ENCODE measurements around the gene CPVL. TPM values are rescaled to one million over a fixed set of nuclear protein-coding genes. Genes with fewer than 3 reads are reported as not detected.

Gene CPVL
- polyA plus RNA-seq, 3 donors from 2014 or later: 4.3 to 60.4 (median 35.4) TPM

GRCh38 chr7:29173458-29173857, 27.1 kb upstream of the CPVL start:
- Mint-ChIP-seq H3K4me1 (peaks cover 5 to 8% of the 10 kb centered on the region in 2 donors), H3K27ac (no peak overlapping the region), H3K27me3 (ENCODE audit: low read depth in 3 of 3) (peaks cover 0 to 7% (median 4%) of the 10 kb centered on the region in 3 donors), H3K36me3 (no peaks in the 10 kb centered on the region), H3K4me3 (no peak overlapping the region), H3K9me3 (no peaks in the 10 kb centered on the region)
- no peak for DNase-seq

GRCh38 chr7:29170781-29171180, 24.4 kb upstream of the CPVL start:
- Mint-ChIP-seq H3K36me3 (peaks cover 0 to 2% (median 0%) of the 10 kb centered on the region in 3 donors), H3K27me3 (ENCODE audit: low read depth in 3 of 3) (peaks cover 0 to 6% (median 3%) of the 10 kb centered on the region in 3 donors), H3K4me1 (no peaks in the 10 kb centered on the region), H3K4me3 (no peak overlapping the region), H3K9me3 (peaks cover 0 to 9% (median 4%) of the 10 kb centered on the region in 6 donors), H3K27ac (no peak overlapping the region)
- no peak for DNase-seq

- no peak for DNase-seq
- Mint-ChIP-seq H3K4me3 (no peak overlapping the region), H3K36me3 (peaks cover 0 to 5% (median 0%) of the 10 kb centered on the region in 3 donors), H3K9me3 (peaks cover 0 to 13% (median 6%) of the 10 kb centered on the region in 6 donors), H3K4me1 (no peaks in the 10 kb centered on the region), H3K27ac (no peak overlapping the region), H3K27me3 (ENCODE audit: low read depth in 3 of 3) (peaks cover 3 to 10% (median 4%) of the 10 kb centered on the region in 3 donors)
These were observed 21.4 kb upstream of the CPVL start for GRCh38 chr7:29167721-29168120.

GRCh38 chr7:29163854-29164253, 17.5 kb upstream of the CPVL start:
- Mint-ChIP-seq H3K4me3 (no peak overlapping the region), H3K9me3 (peaks cover 0 to 13% (median 6%) of the 10 kb centered on the region in 6 donors), H3K4me1 (no peaks in the 10 kb centered on the region), H3K27ac (no peak overlapping the region), H3K27me3 (ENCODE audit: low read depth in 3 of 3) (peaks cover 6 to 12% (median 7%) of the 10 kb centered on the region in 3 donors), H3K36me3 (peaks cover 0 to 5% (median 0%) of the 10 kb centered on the region in 3 donors)
- DNase-seq: no peak

GRCh38 chr7:29162577-29162976, 16.2 kb upstream of the CPVL start:
- Mint-ChIP-seq H3K4me1 (peaks cover under 1 to 1% of the 10 kb centered on the region in 2 donors), H3K4me3 (no peak overlapping the region), H3K27ac (no peak overlapping the region), H3K27me3 (ENCODE audit: low read depth in 3 of 3) (peaks cover 6 to 12% (median 7%) of the 10 kb centered on the region in 3 donors), H3K36me3 (peaks cover 0 to 5% (median 0%) of the 10 kb centered on the region in 3 donors), H3K9me3 (peaks cover 0 to 13% (median 6%) of the 10 kb centered on the region in 6 donors)
- DNase-seq: no peak

GRCh38 chr7:29161231-29161630, 14.9 kb upstream of the CPVL start:
- DNase-seq: no peak
- peaks cover 0 to 8% (median 5%) of the 10 kb centered on the region in 6 donors for H3K9me3 Mint-ChIP-seq
- H3K27ac Mint-ChIP-seq: no peak overlapping the region
- H3K27me3 Mint-ChIP-seq (ENCODE audit: low read depth in 3 of 3): peaks cover 6 to 12% (median 11%) of the 10 kb centered on the region in 3 donors
- H3K36me3 Mint-ChIP-seq: peaks cover 0 to 5% (median 0%) of the 10 kb centered on the region in 3 donors
- peaks cover 13 to 15% of the 10 kb centered on the region in 2 donors for H3K4me1 Mint-ChIP-seq
- no peak overlapping the region for H3K4me3 Mint-ChIP-seq

GRCh38 chr7:29160080-29160479, 13.7 kb upstream of the CPVL start:
- Mint-ChIP-seq H3K4me3 (no peak overlapping the region), H3K27ac (no peak overlapping the region), H3K4me1 (peaks cover 18 to 26% of the 10 kb centered on the region in 2 donors), H3K36me3 (no peaks in the 10 kb centered on the region), H3K27me3 (ENCODE audit: low read depth in 3 of 3) (peaks cover 4 to 9% (median 7%) of the 10 kb centered on the region in 3 donors), H3K9me3 (peaks cover 0 to 3% (median 0%) of the 10 kb centered on the region in 6 donors)
- DNase-seq: no peak

- Mint-ChIP-seq H3K27ac (no peak overlapping the region), H3K27me3 (ENCODE audit: low read depth in 3 of 3) (peaks cover 4 to 8% (median 7%) of the 10 kb centered on the region in 3 donors), H3K4me1 (peaks cover 18 to 27% of the 10 kb centered on the region in 2 donors), H3K4me3 (no peak overlapping the region), H3K9me3 (peaks cover 0 to 3% (median 0%) of the 10 kb centered on the region in 6 donors), H3K36me3 (no peaks in the 10 kb centered on the region)
- DNase-seq: no peak
These were observed 12.6 kb upstream of the CPVL start for GRCh38 chr7:29158795-29159423.

GRCh38 chr7:29156907-29157452, 10.6 kb upstream of the CPVL start:
- Mint-ChIP-seq H3K4me3 (peak overlapping the region in 4 of 5 donors; percentile 34 to 72 (median 64)), H3K4me1 (peaks cover 18 to 27% of the 10 kb centered on the region in 2 donors), H3K36me3 (no peaks in the 10 kb centered on the region)

GRCh38 chr7:29154076-29154475, 7.7 kb upstream of the CPVL start:
- peaks cover 18 to 27% of the 10 kb centered on the region in 2 donors for H3K4me1 Mint-ChIP-seq
- no peak for DNase-seq
- no peaks in the 10 kb centered on the region for H3K9me3 Mint-ChIP-seq
- H3K36me3 Mint-ChIP-seq: no peaks in the 10 kb centered on the region
- H3K27me3 Mint-ChIP-seq (ENCODE audit: low read depth in 3 of 3): peaks cover 0 to 11% (median 7%) of the 10 kb centered on the region in 3 donors
- no peak overlapping the region for H3K4me3 Mint-ChIP-seq
- no peak overlapping the region for H3K27ac Mint-ChIP-seq

More at GRCh38 chr7:29156907-29157452, 10.6 kb upstream of the CPVL start:
- peaks cover 0 to 3% (median 0%) of the 10 kb centered on the region in 6 donors for H3K9me3 Mint-ChIP-seq
- peak; percentile 48 to 51 (median 48) for DNase-seq
- peaks cover 4 to 8% (median 6%) of the 10 kb centered on the region in 3 donors for H3K27me3 Mint-ChIP-seq (ENCODE audit: low read depth in 3 of 3)
- H3K27ac Mint-ChIP-seq: peak overlapping the region in 5 of 6 donors; percentile 4 to 48 (median 30)

GRCh38 chr7:29150856-29151255, 4.5 kb upstream of the CPVL start:
- H3K36me3 Mint-ChIP-seq: no peaks in the 10 kb centered on the region
- H3K27me3 Mint-ChIP-seq (ENCODE audit: low read depth in 3 of 3): peaks cover 4 to 26% (median 4%) of the 10 kb centered on the region in 3 donors
- no peaks in the 10 kb centered on the region for H3K9me3 Mint-ChIP-seq
- peaks cover 6 to 15% of the 10 kb centered on the region in 2 donors for H3K4me1 Mint-ChIP-seq
- H3K27ac Mint-ChIP-seq: no peak overlapping the region
- DNase-seq: no peak
- no peak overlapping the region for H3K4me3 Mint-ChIP-seq

GRCh38 chr7:29149036-29149435, 2.7 kb upstream of the CPVL start:
- Mint-ChIP-seq H3K4me1 (peaks cover 4 to 6% of the 10 kb centered on the region in 2 donors), H3K9me3 (no peaks in the 10 kb centered on the region), H3K27ac (no peak overlapping the region), H3K27me3 (ENCODE audit: low read depth in 3 of 3) (peaks cover 6 to 33% (median 8%) of the 10 kb centered on the region in 3 donors), H3K36me3 (no peaks in the 10 kb centered on the region), H3K4me3 (no peak overlapping the region)
- no peak for DNase-seq

GRCh38 chr7:29147821-29148220, 1.5 kb upstream of the CPVL start:
- Mint-ChIP-seq H3K9me3 (no peaks in the 10 kb centered on the region), H3K4me1 (peaks cover 4 to 6% of the 10 kb centered on the region in 2 donors), H3K36me3 (no peaks in the 10 kb centered on the region), H3K27me3 (ENCODE audit: low read depth in 3 of 3) (peaks cover 7 to 29% (median 10%) of the 10 kb centered on the region in 3 donors), H3K27ac (no peak overlapping the region), H3K4me3 (no peak overlapping the region)
- DNase-seq: no peak

- Mint-ChIP-seq H3K27me3 (ENCODE audit: low read depth in 3 of 3) (peaks cover 7 to 29% (median 10%) of the 10 kb centered on the region in 3 donors), H3K9me3 (no peaks in the 10 kb centered on the region), H3K27ac (no peak overlapping the region), H3K4me3 (peak overlapping the region in 2 of 5 donors; percentile 8 to 31), H3K36me3 (no peaks in the 10 kb centered on the region), H3K4me1 (peaks cover 4 to 6% of the 10 kb centered on the region in 2 donors)
- no peak for DNase-seq
These were observed 712 bp upstream of the CPVL start for GRCh38 chr7:29146888-29147609.
